Right kidney (tissue), 1 donor: ENCODE results near the gene CERK.

Source experiments
- DNase-seq: peaks from one replicate; pipeline ENCODE4 v3.0.0-alpha.2; 2016

Gene CERK

DNA sequence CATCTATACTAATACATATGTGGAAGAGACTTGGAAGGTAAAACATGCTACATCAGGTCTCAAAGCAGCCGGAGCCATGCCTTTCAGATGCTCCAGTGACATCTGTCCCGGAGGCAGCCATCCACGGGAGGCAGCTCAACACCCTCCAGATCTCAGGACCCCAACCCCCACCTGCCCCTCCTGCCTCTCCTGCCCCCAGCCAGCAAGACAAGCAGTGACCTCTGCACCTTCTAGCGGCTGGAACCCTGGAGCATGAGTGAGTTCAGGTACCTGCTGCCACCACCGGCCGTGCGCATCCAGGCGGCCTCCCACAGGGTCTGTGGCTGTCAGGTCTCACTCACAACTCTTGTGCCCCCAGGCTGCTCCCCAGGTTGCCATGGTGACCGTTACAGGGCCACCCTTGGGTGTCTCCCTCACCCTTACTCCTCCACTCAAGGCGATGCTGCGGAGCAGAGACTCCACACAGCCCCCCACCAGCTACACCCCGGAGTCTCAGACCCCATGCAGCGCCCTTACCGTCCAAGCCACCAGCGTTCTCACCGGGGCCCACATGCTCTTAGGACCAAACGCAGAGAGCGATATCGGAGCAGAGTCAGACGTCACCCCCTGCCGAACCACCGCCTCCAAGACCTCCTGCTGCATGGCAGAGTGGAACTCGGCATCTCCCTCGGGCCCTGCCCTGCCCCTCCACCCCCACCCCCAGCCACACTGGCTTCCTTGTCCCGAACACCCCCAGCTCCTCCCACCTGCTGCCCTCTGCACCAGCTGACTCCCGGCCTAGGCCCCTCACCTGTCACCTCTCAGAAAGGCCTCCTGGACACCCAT lies 34.7 kb downstream of the CERK start:
- DNase-seq = no peak

DNA sequence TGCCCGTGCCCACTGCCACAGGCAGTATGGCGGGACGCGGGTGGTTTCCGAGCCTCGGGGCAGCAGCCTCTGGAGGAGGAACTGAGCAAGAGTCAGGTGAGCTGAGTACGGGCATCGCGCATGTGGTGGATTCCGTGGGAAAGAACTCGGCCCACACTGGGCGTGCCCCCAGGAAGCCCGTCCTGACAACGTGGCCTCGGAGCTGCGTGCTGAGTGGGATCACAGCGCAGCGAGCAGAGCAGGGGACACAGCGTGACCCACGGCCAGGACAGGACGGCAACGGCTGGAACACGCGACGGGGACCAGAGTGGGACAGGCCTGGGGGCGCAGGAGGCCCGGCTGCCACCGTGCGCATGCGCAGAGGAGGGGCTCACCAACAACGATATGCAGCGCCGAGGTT lies 36.8 kb downstream of the CERK start:
- no peak for DNase-seq

DNA sequence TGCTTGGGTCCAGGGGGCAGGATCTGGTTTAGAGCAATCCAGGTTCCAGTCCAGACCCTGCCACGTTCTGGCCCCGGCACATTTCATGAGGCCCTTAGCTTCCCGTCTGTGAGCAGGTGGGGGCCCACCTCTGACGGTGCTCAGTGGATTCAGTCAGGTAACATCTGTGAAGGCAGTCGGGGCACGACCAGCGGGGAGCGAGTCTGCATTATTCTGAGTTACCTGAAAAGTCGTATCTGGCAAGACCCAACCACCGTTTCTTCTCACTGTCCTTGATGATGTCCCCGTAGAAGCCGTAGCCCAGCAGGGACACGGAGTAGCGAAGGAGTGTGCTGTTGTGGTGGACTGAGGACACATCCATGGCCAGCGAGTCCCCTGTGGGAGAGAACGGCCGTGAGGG lies 39.0 kb downstream of the CERK start:
- DNase-seq = no peak

DNA sequence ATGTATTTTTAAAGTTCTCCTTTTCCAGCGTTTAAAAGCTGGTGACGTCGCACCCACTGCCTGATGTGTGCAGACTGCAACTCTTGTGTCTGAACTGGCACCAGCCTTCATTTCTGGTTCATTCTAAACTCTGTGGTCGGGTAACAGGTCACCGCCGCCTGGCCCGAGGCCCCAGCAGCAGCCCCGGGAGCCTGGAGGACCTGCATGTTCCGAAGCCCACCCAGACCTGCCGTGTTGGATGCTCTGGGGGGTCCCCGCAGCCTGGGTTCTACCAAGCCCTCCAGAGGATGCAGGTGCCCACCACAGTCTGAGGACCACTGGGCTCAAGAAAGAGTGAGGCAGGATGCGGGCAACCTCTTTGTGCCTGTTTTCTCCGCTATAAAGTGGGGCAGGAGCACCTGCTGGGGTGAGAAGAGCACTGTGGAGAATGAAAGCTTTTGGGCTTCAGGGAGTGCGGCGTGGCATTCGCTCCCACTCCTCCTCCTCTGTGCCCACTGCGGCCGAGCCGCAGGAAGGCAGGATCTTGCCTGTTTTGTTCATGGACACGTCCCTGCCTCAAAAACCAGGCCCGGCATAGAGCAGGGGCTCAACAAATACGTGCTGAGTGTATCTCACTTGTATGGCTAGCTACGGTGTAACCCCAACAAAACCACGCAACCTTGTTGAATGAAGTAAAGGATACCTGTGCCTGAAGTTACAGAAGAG lies 40.1 kb downstream of the CERK start:
- no peak for DNase-seq

DNA sequence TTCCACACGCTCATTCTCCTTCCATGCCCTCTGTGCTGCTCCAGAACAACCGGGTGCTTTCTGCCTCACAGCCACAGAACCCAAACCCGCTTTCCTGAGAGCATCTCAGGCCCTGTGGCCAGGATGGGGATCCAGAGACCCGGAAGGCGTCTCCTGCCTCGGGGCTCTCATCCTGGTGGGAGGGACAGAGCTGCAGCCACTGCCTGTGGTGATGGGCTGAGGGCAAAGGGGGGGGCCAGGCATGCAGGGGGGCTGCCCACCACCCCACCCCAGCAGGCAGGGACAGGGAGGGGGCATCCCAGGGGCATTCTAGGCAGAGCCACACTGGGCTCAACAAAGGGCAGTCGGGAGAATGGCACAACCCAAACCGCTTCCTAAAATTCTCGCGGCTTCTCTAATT lies 41.4 kb downstream of the CERK start:
- no peak for DNase-seq

DNA sequence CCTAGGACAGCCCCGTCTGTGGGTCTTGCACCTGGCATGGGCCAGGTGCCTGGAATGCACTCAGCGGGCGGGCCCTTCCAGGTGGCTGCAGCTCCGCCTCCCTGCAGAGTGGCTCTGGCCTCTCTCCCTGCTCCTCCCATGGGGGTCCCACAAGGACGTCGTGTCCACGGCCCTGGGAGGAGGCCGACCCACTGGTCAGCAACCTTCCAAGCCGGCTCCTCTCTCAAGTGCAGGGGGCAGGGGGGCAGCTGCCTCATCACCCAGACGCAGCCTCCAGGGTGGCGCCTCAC lies 41.9 kb downstream of the CERK start:
- DNase-seq = no peak

DNA sequence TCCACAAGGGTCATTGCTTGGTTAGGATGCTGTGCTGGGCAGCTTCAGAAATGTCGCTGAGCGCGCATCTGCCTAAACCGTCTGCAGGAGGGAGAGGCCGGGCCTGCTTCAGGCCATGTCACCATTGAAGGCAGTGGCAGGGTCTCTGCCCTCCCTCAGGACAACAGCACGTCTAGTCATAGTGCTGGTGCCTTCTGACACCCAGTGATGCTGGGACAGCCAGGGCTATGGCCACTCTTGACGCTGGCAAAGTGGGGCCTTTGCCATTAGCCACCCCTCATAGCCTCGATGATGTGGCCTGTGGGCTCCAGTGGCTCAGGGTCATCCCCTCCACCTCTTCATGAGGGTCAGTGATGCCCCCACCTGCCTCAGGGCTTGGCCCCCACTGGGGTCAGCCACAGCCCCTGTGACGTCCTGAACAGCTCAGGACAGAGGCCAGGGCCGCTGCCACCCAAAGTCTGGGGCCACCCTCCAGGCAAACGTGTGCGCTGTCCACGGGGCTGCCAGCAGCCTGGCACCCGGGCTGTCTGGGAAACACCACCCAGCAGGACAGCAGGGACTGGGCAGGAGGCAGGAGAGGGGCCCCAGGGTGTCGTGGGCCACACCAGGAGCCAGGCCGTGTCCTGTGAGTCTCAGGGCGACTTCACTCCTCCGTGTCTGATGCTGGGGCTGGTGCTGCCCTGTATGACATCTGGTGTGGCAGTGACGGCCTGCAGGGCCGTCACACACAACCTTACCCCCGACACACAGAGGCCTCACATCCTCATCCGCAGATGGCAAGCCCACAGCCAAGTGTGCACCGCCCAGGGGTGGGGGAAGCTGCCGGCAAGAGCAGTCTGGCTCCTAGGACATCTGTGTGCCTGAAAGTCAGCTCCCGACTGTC lies 42.5 kb downstream of the CERK start:
- DNase-seq = no peak

DNA sequence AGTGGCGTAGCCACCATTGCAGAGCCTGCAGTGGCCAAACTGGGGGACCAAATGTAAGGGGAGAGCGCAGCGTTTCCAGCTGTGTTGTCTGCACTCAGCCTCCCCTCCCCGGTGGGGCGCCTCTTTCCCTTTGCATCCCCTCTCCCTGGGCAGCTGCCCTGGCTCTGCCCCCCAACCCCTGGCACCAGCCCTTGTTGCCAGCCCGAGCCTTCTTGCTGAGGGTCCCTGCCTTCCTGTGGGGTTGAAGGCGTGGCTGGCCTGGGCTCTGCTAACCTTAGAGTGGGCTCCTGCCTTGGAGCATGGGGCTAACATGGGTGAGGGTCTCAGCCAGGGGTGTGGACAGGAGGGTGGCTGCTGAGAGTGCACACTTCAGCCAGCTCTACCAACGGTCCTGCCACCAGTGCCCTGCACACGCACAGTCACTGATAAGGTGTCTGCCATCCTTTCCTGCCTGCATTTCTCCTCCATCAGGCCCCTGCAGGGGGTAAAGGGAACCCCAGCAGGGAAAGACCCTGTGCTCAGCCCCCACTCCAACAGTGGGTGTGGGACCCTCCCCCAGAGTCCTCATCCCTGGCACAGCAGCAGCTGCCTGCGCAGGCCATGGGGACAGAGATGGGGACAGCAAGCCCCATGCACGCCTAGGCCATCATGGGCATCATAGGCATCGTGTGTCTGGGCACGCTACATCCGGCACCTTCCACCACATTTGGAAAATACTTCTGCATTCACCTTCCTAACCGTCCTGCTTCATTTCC lies 43.5 kb downstream of the CERK start:
- no peak for DNase-seq

DNA sequence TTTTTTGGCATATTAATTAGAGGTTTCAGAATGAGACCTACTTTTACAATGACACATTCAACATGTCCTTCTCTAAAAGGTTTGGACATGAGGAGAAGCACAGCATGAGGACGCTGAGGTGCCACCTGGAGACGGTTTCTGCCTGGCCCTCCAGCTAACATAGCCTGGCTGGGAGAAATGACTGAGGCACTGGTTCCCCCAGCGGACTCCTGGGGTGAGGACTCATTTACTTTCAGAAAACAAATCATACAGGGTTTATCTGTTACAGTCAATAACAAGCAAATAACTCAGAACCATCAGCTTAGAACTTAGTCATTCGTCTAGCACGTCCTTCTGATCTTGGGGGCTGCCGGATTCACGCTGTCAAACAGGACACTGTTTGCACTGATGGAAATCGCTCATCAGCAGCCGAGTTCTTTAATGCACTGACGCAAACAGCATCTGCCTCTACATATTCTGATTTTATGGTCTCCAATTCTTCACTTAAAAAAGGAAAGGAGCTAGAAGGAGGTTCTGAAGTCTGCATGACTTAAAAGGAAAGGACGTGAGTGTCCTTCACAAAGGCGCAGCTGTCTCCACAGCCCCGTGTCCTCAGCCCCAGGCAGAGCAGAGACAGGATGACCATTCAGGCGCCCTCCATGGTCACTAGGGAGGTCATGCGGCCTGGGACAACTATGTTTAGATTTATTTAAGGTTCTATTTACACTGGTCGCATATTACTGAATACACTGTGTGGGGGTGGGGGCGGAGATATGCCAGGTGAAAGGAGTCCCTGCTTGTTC lies 44.2 kb downstream of the CERK start:
- no peak for DNase-seq

DNA sequence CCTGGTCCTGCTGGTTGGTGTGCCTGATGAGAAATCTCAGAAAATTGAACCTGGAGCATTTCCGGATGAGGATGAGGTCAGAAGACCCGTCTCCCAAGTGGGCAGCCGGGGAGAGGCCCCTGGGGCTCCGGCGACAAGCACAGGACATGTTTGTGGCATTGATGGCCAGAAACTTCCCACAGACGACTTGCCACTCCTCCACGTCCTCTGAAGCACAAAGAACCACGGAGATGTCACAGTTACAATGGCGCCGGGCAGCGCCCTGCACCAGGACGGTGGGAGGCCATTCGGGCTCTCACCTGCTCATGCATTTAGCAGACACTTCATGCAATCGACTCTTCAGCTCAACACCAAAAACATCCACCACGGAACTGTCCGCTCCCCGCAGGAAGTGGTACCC lies 46.5 kb downstream of the CERK start:
- DNase-seq = no peak

DNA sequence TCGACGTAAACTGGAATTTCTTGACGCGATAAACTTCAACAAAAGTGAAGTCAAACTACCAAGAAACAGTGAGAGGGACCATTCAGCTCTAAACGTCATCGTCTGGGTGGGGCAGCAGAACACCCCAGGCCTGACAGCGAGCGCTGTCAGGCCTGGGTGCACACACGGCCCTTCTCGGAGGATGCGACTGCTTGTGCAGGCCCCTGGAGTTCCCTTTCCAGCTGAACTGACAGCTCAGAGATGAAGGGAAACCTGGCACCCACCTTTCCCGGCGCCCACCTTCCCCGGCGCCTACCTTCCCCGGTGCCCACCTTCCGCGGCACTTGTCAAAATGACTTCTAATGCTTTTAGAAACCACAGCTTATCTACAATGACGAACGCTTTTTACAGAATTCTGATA lies 47.9 kb downstream of the CERK start:
- DNase-seq = no peak

DNA sequence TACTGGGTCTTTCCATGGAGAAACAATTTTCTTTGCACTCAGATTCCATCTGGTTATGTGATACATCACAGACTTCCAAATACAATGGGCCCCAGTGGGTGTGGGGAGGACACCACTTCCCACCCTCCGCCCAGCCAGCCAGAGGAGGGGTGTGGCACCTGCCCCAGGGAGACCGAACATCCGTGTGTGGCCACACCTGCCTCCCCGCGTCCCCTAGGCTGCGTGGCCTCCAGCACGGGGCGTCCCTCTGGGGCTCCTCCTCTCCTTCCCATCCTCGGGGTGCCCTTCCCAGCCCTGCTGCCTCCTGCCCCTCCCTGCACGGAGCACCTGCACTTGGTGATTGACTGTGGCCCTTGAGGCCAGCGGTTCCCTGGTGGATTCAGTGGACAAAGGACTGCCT lies 49.1 kb downstream of the CERK start:
- DNase-seq = no peak

DNA sequence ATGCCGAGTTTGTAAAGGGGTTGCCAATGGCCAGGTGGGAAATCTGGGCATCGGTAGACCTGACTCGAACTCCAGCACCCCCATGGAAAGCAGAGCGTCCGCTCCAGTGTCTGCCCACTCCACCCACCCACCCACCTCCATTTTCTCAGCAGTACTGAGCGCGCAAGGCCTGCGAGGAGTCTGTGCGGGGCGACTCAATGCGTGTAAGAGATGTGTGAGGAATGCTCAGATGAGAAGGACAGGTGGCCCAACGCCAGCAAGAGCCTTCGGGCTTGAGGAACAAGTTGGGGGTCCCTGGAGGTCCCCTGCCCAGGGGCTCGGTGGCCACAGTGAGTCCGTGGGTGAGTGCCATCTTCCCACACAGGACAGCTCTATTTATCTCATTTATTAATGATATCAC lies 50.6 kb downstream of the CERK start:
- no peak for DNase-seq

DNA sequence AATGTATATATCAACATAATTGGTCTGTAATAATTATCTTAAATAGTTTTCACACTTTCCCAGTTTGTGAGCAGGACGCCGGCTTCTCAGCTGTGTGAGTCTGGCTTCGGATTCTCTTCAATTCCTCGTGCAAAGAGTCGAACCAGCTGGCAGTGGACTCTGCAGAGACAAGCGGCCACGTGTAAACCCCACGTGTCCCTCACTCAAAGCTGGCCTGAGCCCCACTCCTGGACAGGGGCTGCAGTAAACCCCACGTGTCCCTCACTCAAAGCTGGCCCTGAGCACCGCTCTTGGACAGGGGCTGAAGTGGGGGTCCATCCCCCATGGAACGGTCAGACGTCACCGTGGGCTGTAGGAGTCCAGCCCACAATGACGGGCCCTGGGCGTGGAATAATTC lies 51.0 kb downstream of the CERK start:
- DNase-seq = no peak

DNA sequence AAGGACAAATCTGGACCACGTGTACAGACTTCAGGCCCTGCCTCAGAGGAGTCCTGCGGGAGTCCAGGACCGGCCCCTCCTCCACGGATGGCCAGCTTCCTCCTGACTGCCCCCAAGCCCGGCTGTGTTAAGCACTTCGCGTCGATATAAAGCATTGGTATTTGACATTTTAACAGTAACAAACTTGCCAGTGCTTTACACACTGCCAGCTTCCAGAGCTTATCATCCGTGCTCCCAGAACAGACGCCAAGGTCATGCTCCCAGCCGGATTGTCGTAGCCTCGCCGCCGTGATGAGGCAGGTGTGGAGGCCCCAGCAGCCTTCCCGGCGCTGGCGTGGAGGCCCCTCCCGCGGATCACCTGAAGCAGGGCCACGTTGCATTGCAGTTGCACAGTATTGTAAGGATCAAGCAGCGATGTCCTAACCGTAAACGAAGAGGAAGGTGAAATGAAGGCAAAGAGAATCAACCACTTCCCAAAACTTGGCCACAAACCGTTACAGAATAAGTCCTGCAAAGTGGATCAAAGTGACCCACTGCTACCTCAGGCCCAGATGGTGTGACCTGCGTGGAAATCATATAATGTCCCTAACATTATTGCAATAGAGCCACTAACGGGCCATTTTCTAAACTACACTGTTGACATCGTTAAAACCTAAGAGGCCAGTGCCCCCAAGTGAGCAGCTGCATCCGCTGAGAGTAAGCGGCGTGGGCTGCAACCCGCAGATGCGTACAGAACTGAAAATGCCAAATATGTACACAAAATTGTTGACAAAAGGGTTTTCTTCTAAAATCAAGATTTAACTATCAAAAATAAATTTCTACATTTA lies 51.6 kb downstream of the CERK start:
- DNase-seq = no peak

DNA sequence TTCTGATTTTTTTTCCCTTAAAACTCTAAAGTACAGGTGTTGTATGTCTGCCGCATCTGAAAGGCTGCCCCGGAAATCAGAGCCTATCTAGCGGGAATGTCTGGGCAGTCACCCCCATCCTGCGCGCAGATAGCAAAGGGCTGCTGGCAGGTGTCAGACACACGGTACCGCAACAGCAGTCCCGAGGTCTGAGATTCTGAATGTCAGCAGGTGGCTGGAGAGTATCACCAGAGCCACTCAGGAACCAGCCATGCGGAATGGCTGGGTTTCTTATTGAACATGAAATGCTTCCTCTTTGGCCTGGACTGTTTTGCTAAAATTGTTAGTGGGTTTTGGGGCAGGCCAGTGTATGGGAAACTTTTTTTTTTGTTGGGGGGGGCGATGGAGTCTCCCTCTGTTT lies 53.3 kb downstream of the CERK start:
- no peak for DNase-seq

DNA sequence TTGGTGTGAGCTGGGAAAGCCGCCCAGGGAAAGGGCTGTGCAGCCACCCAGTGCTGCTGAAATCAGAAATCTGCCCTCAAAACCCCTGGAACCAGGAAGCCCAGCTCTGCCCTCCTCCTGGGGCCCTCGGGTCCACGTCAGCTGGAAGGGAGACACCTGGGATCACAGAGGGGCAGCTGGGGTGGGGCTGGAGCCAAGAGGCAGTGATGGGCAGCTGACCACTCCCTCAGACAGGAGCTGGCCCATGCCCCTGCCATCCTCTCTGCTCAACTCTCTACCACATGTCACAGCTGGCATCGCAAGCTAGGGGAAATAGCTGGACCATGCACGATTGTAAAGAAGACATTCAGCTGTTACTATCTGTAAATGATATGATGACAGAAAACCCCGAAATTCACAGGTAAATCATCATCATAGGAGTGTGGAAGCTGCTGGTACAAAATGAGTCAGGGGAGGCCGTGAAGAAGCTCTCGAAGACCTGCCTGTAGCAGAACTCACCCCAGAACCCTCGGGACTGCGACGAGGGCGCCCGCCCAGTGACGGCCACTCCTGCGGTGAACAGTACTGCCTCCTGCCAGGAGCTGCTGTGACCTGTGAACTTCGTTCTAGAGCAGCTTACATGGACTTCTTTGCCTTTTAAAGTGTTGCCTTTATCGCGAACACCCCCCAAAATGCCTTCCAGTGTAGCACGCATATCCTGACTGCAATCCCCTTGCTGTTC lies 55.9 kb downstream of the CERK start:
- no peak for DNase-seq

DNA sequence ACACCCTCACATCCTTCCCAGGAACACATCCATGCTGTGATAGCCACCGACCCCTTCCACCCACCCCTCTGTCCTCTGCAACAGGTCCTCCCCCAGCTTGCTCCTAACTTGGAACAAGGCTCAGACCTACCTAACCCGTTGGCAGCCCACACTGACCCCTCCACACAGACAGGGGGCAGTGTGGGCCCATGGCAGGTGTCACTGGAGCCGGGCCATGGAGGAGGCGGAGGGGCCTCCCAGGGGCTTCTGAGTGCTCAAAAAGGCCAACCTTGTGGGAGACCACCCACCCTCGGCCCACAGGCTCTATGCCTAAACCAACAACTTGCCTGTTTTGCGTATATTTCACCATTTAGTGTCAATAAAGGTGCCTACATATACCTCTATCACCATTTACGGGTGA lies 57.0 kb downstream of the CERK start:
- DNase-seq = no peak

DNA sequence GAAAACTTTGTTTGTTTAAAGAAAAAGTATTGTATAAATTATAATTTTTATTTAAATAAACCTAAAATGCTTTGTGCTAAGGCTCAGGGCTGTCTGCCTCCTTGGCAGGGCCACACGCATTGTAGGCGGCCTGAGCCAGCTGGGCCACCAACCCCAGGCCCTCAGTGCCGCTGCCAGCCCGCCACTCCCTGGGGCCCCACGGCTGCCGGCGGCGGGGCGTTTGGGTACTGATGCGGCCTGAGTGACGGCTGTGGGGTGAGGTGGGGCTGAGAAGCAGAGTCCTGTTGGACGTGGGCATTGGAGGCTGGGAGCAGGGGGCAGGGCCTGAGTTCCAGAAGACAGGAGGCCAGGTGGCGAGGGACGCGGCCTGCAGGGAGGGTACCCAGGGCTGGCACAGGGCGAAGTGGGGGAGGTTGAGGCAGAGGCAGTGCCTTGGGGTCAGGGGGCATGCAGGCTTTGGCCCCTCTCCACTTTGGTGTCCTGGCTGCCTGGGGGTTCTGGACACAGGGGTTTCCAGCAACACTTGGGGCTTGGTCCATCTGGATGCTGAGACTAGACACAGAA lies 58.3 kb downstream of the CERK start:
- DNase-seq = no peak
